K562 (cell line): ENCODE measurements around the gene PDE11A. TPM values are rescaled to one million over a fixed set of nuclear protein-coding genes. Genes with fewer than 3 reads are reported as not detected.

Source experiments
- ARID1B ChIP-seq: fragments of 450-650 bp; IDR thresholded peaks from 2 replicates; pipeline ENCODE4 v1.6.1; 2016; ENCODE audit warnings: antibody characterized with exemption, mild to moderate bottlenecking, inconsistent platforms
- ATF3 ChIP-seq, 2 experiments: fragments of 450-650 bp in 1 of 2; sonication (generic) in 1 of 2; formaldehyde crosslinking in 1 of 2; IDR thresholded peaks in 1 of 2; conservative IDR thresholded peaks in 1 of 2; 2 replicates each; pipeline versions ENCODE4 v1.6.1 to v1.8.1; 2016 to 2023; ENCODE audit warnings: mild to moderate bottlenecking in 2 of 2, moderate library complexity in 2 of 2, inconsistent platforms in 1 of 2, missing genetic modification reagents in 1 of 2
- BRF1 ChIP-seq: IDR thresholded peaks from 3 replicates; pipeline ENCODE4 v1.6.1; 2011; ENCODE audit warnings: borderline replicate concordance, mild to moderate bottlenecking; ENCODE audit not compliant: insufficient read length; ENCODE audit errors: extremely low read depth
- CCNT2 ChIP-seq: IDR thresholded peaks from 2 replicates; pipeline ENCODE4 v1.6.1; 2011; ENCODE audit warnings: borderline replicate concordance, low read depth, mild to moderate bottlenecking, moderate library complexity, mixed read lengths, low read length; ENCODE audit not compliant: insufficient read length; ENCODE audit errors: extremely low read depth
- CUX1 ChIP-seq: fragments of 200-800 bp; sonication (Bioruptor generic); IDR thresholded peaks from 2 replicates; pipeline ENCODE4 v1.6.1; 2016; ENCODE audit warnings: missing genetic modification characterization, missing compliant biosample characterization
- DMBX1 ChIP-seq: fragments of 250-450 bp; sonication (Bioruptor Pico); IDR thresholded peaks from 2 replicates; pipeline ENCODE4 v1.8.0; 2022; ENCODE audit warnings: inconsistent platforms, mild to moderate bottlenecking, moderate library complexity, borderline replicate concordance
- ERF ChIP-seq: fragments of 450-650 bp; formaldehyde crosslinking; IDR thresholded peaks from 2 replicates; pipeline ENCODE4 v1.4.0; 2020; ENCODE audit warnings: mild to moderate bottlenecking, mixed read lengths
- EZH2 ChIP-seq: IDR thresholded peaks from 2 replicates; pipeline ENCODE4 v1.6.1; 2012; ENCODE audit warnings: low read depth, mild to moderate bottlenecking, inconsistent platforms, low read length, borderline replicate concordance
- HDGF ChIP-seq: fragments of 450-650 bp; IDR thresholded peaks from 2 replicates; pipeline ENCODE4 v1.6.1; 2016
- LARP7 ChIP-seq: fragments of 450-650 bp; IDR thresholded peaks from 2 replicates; pipeline ENCODE4 v1.6.1; 2016
- MAX ChIP-seq: sonication (generic); formaldehyde crosslinking; IDR thresholded peaks from 2 replicates; pipeline ENCODE4 v1.9.0; 2022; ENCODE audit warnings: mild to moderate bottlenecking, missing genetic modification reagents
- MBD2 ChIP-seq: sonication (generic); IDR thresholded peaks from 2 replicates; pipeline ENCODE4 v1.6.1; 2016; ENCODE audit warnings: low read depth, borderline replicate concordance
- MED1 ChIP-seq: sonication (generic); formaldehyde crosslinking; IDR thresholded peaks from 2 replicates; pipeline ENCODE4 v1.8.1; 2023; ENCODE audit warnings: missing genetic modification reagents, borderline replicate concordance
- PHB ChIP-seq: fragments of 250-450 bp; sonication (Bioruptor Pico); IDR thresholded peaks from 2 replicates; pipeline ENCODE4 v1.5.0; 2021
- PHB2 ChIP-seq: fragments of 450-650 bp; IDR thresholded peaks from 2 replicates; pipeline ENCODE4 v1.6.1; 2017; ENCODE audit warnings: low read depth
- RAD51 ChIP-seq: fragments of 450-650 bp; IDR thresholded peaks from 2 replicates; pipeline ENCODE4 v1.7.1; 2016; ENCODE audit warnings: low read depth, mild to moderate bottlenecking, borderline replicate concordance
- SIRT6 ChIP-seq: IDR thresholded peaks from one replicate; pipeline ENCODE4 v1.6.1; 2012; ENCODE audit warnings: low read depth, mild to moderate bottlenecking, control low read depth, inconsistent platforms, low read length, moderate library complexity
- SMARCA4 ChIP-seq: fragments of 450-650 bp; IDR thresholded peaks from 2 replicates; pipeline ENCODE4 v1.6.1; 2016
- SNIP1 ChIP-seq: fragments of 450-650 bp; IDR thresholded peaks from 2 replicates; pipeline ENCODE4 v1.7.1; 2017; ENCODE audit warnings: low read depth, mild to moderate bottlenecking
- SNRNP70 ChIP-seq: fragments of 200-400 bp; formaldehyde crosslinking; optimal IDR thresholded peaks from 2 replicates; pipeline ENCODE3; 2017; ENCODE audit warnings: low read depth, low read length
- TBL1XR1 ChIP-seq, 2 experiments: IDR thresholded peaks; 2 replicates each; pipeline ENCODE4 v1.6.1; 2012; ENCODE audit warnings: improper control_type of control experiment in 2 of 2, low read length in 2 of 2, mild to moderate bottlenecking in 1 of 2
- TRIM24 ChIP-seq, 2 experiments: fragments of 450-650 bp; IDR thresholded peaks; 2 replicates each; pipeline ENCODE4 v1.6.1; 2016
- ZFPM2 ChIP-seq: fragments of 250-450 bp; sonication (Bioruptor Pico); IDR thresholded peaks from 2 replicates; pipeline ENCODE4 v1.5.1; 2022; ENCODE audit warnings: mild to moderate bottlenecking
- ZNF12 ChIP-seq: sonication (generic); formaldehyde crosslinking; IDR thresholded peaks from 2 replicates; pipeline ENCODE4 v1.4.0; 2020; ENCODE audit warnings: mild to moderate bottlenecking, missing genetic modification reagents
- ZNF175 ChIP-seq: fragments of 200-800 bp; sonication (Bioruptor generic); IDR thresholded peaks from 2 replicates; pipeline ENCODE4 v1.6.1; 2016; ENCODE audit warnings: low read depth, mild to moderate bottlenecking, missing genetic modification characterization, missing compliant biosample characterization
- polyA plus RNA-seq, 8 experiments: library from polyadenylated mRNA; depleted of rRNA in 4 of 8; stranded (reverse) in 5 of 8; unstranded in 3 of 8; fragments of >200 nt; fragmentation: Nextera tagmentation in 2 of 8; fragmentation: Illumina TruSeq in 1 of 8; extraction: Ambion mirVana in 2 of 8; extraction: Trizol in 1 of 8; gene quantifications; 2 replicates each; pipeline versions ENCODE4 v1.2.1 to v1.2.3, GENCODE V29; 2011 to 2014; ENCODE audit warnings: inconsistent platforms in 1 of 8, missing spikeins in 1 of 8
- total RNA-seq, 7 experiments: library from RNA; depleted of rRNA in 6 of 7; stranded (reverse); fragments of >200 nt in 6 of 7; fragmentation: Illumina TruSeq in 2 of 7; extraction: Trizol in 2 of 7; gene quantifications; 2 replicates each; pipeline versions ENCODE4 v1.2.1 to v1.2.3, GENCODE V29; 2011 to 2021; ENCODE audit warnings: low replicate concordance in 1 of 7

The PDE11A gene
- total and polyA plus RNA-seq, 9 of the 15 experiments (the other 6 are each of a cell fraction or from before 2014, with no cell fraction given) = 3.2 to 22.1 (median 5.7) TPM

GRCh38 chr2:177639262-177639914 is 433.2 kb downstream of the PDE11A start (continued):
- TF ChIP-seq CUX1 (CRISPR knock-in tag) = no peak
- no peak for TF ChIP-seq RAD51
- TF ChIP-seq TBL1XR1 (IDR thresholded peaks at IDR 0.05; ENCODE audit: low read length in 2 of 2) = no peak
- no peak for TF ChIP-seq MED1 (CRISPR knock-in tag)
- peak; percentile 91 for TF ChIP-seq ARID1B
- peak; percentile 37 for TF ChIP-seq CCNT2
- no peak for TF ChIP-seq SNIP1
- no peak for TF ChIP-seq HDGF
- TF ChIP-seq ERF (CRISPR knock-in tag) = peak; percentile 51; the same call in 1 of the 2 replicates
- TF ChIP-seq SIRT6 = no peak
- no peak for TF ChIP-seq ATF3 (IDR thresholded peaks at IDR 0.05)
- no peak for TF ChIP-seq ATF3 (CRISPR knock-in tag; conservative IDR thresholded peaks at IDR 0.05)
- no peak for TF ChIP-seq EZH2
- peak; percentile 20; the same call in 1 of the 2 replicates for TF ChIP-seq MBD2
- TF ChIP-seq PHB2 = peak; percentile 64; the same call in 1 of the 2 replicates
- peak; percentile 82 for TF ChIP-seq DMBX1 (CRISPR knock-in tag)
- TF ChIP-seq ZNF175 (CRISPR knock-in tag) = peak; percentile 80; the same call in 1 of the 2 replicates
- peak; percentile 67 for TF ChIP-seq SMARCA4
- no peak for TF ChIP-seq SNRNP70
- TF ChIP-seq MAX (CRISPR knock-in tag) = no peak
- TF ChIP-seq TRIM24 (IDR thresholded peaks at IDR 0.05) = peak; percentile 92
- TF ChIP-seq LARP7 = no peak
- TF ChIP-seq ZNF12 (CRISPR knock-in tag) = no peak
- no peak for TF ChIP-seq PHB (CRISPR knock-in tag)
- TF ChIP-seq BRF1 = no peak
- TF ChIP-seq ZFPM2 (CRISPR knock-in tag) = no peak
